Spleen (tissue), 7 donors: ENCODE data around the gene GNAZ.

ENCODE experiments used
- CTCF ChIP-seq, 11 experiments: fragments of 200-600 bp in 7 of 11; fragments of 450-650 bp in 4 of 11; sonication (generic) in 4 of 11; IDR thresholded peaks in 8 of 11; conservative IDR thresholded peaks in 3 of 11; 1 replicate in 7 of 11; 2 replicates in 4 of 11; pipeline versions ENCODE4 v1.4.0 to v1.8.0; 2016 to 2021; ENCODE audit warnings: antibody characterized with exemption in 11 of 11, inconsistent platforms in 4 of 11, mild to moderate bottlenecking in 1 of 11
- POLR2A ChIP-seq, 3 donors: fragments of 450-650 bp; IDR thresholded peaks; one replicate each; pipeline ENCODE4 v1.5.1; 2017; ENCODE audit warnings: antibody characterized with exemption in 3 of 3, mild to moderate bottlenecking in 1 of 3
- POLR2AphosphoS5 ChIP-seq, 3 donors: sonication (generic); formaldehyde crosslinking; IDR thresholded peaks; one replicate each; pipeline ENCODE4 v1.5.1; 2017; ENCODE audit warnings: antibody characterized with exemption in 3 of 3
- donor health status: DM: no; HTN: no; CAD: no; lungs with moderate emphysema.
- donor health status: DM: no; HTN: no; CAD: no.
- donor health status: DM: no; HTN: no; CAD: no.

DNA sequence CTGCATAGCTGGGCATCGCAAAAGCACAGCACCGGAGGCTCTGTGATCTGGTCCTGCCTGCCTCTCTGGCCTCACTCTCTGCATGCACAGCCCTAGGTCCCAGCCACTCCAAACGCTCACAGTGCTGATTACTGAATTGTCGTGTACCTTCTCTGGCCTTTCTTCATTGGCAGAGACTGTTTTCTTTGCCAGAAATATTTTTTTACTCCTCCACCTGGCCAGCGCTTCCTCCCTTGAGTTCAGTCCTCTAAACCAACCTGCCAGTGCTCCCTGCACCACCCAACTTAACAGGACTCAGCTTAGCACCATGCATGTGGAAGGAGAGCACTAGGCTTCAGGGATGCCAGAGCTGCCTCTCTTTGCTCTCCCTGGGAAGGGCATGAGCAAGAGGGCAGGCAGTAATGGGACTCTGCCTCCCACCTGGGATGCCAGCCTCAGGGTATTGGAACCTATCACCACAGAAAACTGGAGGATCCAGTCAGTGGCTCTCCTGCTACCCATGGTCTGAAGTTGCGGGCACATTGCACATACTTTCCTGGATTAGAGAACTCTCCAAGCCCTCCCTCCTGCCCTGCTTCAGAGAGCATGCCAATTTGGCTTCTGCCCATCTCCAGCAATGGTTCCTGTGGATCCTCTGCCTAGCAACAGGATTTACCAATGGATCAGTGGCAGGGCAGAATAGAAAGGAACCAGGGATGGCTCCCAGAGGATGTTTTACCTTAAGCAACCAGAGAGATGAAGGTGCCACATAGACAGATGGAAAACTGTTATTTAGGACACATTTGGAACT lies 37.0 kb upstream of the GNAZ start:
- no peak for TF ChIP-seq POLR2AphosphoS5 (IDR thresholded peaks at IDR 0.05)
- no peak for TF ChIP-seq CTCF (IDR thresholded peaks at IDR 0.05 in 8 of 11, conservative IDR thresholded peaks at IDR 0.05 in 3 of 11)
- TF ChIP-seq POLR2A (IDR thresholded peaks at IDR 0.05): no peak
